ENCODE data around the gene IL1RAPL1. TPM values are rescaled to one million over a fixed set of nuclear protein-coding genes. Genes with fewer than 3 reads are reported as not detected.

Gene IL1RAPL1
- total RNA-seq, 2 donors from 2014 or later: 0.66 to 1.1 TPM

- WGBS, 2 experiments (ENCODE audit: insufficient coverage in 1 of 2, insufficient read length in 1 of 2): 92% methylated on average over 3 of the region's 5 CpGs; no CpG with 5 or more reads in 1 of the 2 experiments
- Histone ChIP-seq H3K27me3 (ENCODE audit: control insufficient read depth, insufficient read depth, low read length, poor library complexity, severe bottlenecking) (no peaks in the 10 kb centered on the region), H3K4me3 (ENCODE audit: low read length) (no peak overlapping the region), H3K4me1 (ENCODE audit: control insufficient read depth, insufficient read depth, low read length) (no peaks in the 10 kb centered on the region), H3K27ac (ENCODE audit: low read depth, low read length) (no peak overlapping the region), H3K9me3 (ENCODE audit: control insufficient read depth, low read length) (no peaks in the 10 kb centered on the region), H3K36me3 (ENCODE audit: control insufficient read depth, insufficient read depth, low read length) (no peaks in the 10 kb centered on the region), H3K9ac (ENCODE audit: extremely low read depth, low read length, poor library complexity, severe bottlenecking) (no peak overlapping the region)
- DNase-seq: no peak
- H3K36me3 Mint-ChIP-seq (ENCODE audit: low read depth): no peaks in the 10 kb centered on the region
- no peak overlapping the region for H3K4me3 Mint-ChIP-seq
- no peaks in the 10 kb centered on the region for H3K4me1 Mint-ChIP-seq
- no peak for TF ChIP-seq CTCF (conservative IDR thresholded peaks at IDR 0.05)
- H3K27me3 Mint-ChIP-seq (ENCODE audit: insufficient read depth): no peaks in the 10 kb centered on the region
- H3K9me3 Mint-ChIP-seq: no peaks in the 10 kb centered on the region
- no peak overlapping the region for H3K27ac Mint-ChIP-seq
These were observed 561.3 kb downstream of the IL1RAPL1 start for GRCh38 chrX:29148511-29148910.

GRCh38 chrX:29155286-29155685 is 568.0 kb downstream of the IL1RAPL1 start:
- no peak overlapping the region for H3K27ac Mint-ChIP-seq

GRCh38 chrX:29172880-29173279 is 585.6 kb downstream of the IL1RAPL1 start:
- H3K4me1 Mint-ChIP-seq: peaks cover 2% of the 10 kb centered on the region
- no peak overlapping the region for H3K27ac ChIP-seq (ENCODE audit: low read depth, low read length)
- H3K4me3 ChIP-seq (ENCODE audit: low read length): no peak overlapping the region
- H3K27me3 ChIP-seq (ENCODE audit: control insufficient read depth, insufficient read depth, low read length, poor library complexity, severe bottlenecking): no peaks in the 10 kb centered on the region
- DNase-seq: no peak
- no peaks in the 10 kb centered on the region for H3K36me3 ChIP-seq (ENCODE audit: control insufficient read depth, insufficient read depth, low read length)
- H3K27me3 Mint-ChIP-seq (ENCODE audit: insufficient read depth): no peaks in the 10 kb centered on the region
- H3K4me1 ChIP-seq (ENCODE audit: control insufficient read depth, insufficient read depth, low read length): no peaks in the 10 kb centered on the region
- H3K9ac ChIP-seq (ENCODE audit: extremely low read depth, low read length, poor library complexity, severe bottlenecking): no peak overlapping the region
- no peaks in the 10 kb centered on the region for H3K9me3 ChIP-seq (ENCODE audit: control insufficient read depth, low read length)
- WGBS, 2 experiments (ENCODE audit: insufficient coverage in 1 of 2, insufficient read length in 1 of 2): 85% methylated on average over 3 of the region's 3 CpGs; no CpG with 5 or more reads in 1 of the 2 experiments
- H3K9me3 Mint-ChIP-seq: peaks cover 2% of the 10 kb centered on the region
- H3K27ac Mint-ChIP-seq: no peak overlapping the region
- no peak overlapping the region for H3K4me3 Mint-ChIP-seq
- TF ChIP-seq CTCF (conservative IDR thresholded peaks at IDR 0.05): no peak
- no peaks in the 10 kb centered on the region for H3K36me3 Mint-ChIP-seq (ENCODE audit: low read depth)

More at GRCh38 chrX:29155286-29155685, 568.0 kb downstream of the IL1RAPL1 start:
- H3K36me3 Mint-ChIP-seq (ENCODE audit: low read depth): no peaks in the 10 kb centered on the region
- TF ChIP-seq CTCF (conservative IDR thresholded peaks at IDR 0.05): no peak
- no peak overlapping the region for H3K9ac ChIP-seq (ENCODE audit: extremely low read depth, low read length, poor library complexity, severe bottlenecking)
- no peaks in the 10 kb centered on the region for H3K36me3 ChIP-seq (ENCODE audit: control insufficient read depth, insufficient read depth, low read length)
- H3K4me1 ChIP-seq (ENCODE audit: control insufficient read depth, insufficient read depth, low read length): no peaks in the 10 kb centered on the region
- H3K4me3 Mint-ChIP-seq: no peak overlapping the region
- peaks cover 1% of the 10 kb centered on the region for H3K4me1 Mint-ChIP-seq
- no peak overlapping the region for H3K4me3 ChIP-seq (ENCODE audit: low read length)
- no peaks in the 10 kb centered on the region for H3K27me3 ChIP-seq (ENCODE audit: control insufficient read depth, insufficient read depth, low read length, poor library complexity, severe bottlenecking)
- H3K9me3 ChIP-seq (ENCODE audit: control insufficient read depth, low read length): no peaks in the 10 kb centered on the region
- H3K27ac ChIP-seq (ENCODE audit: low read depth, low read length): no peak overlapping the region
- no peak for DNase-seq
- 60 to 89% methylated on average over 1 to 2 of the region's 3 CpGs for WGBS, 2 experiments (ENCODE audit: insufficient coverage in 1 of 2, insufficient read length in 1 of 2)
- H3K27me3 Mint-ChIP-seq (ENCODE audit: insufficient read depth): no peaks in the 10 kb centered on the region
- H3K9me3 Mint-ChIP-seq: no peaks in the 10 kb centered on the region
